ENCODE measurements around the gene DOK1. TPM values are rescaled to one million over a fixed set of nuclear protein-coding genes. Genes with fewer than 3 reads are reported as not detected.

DOK1 gene
- total RNA-seq, 4 donors from 2014 or later = 0.29 to 85.0 (median 13.8) TPM

DNA sequence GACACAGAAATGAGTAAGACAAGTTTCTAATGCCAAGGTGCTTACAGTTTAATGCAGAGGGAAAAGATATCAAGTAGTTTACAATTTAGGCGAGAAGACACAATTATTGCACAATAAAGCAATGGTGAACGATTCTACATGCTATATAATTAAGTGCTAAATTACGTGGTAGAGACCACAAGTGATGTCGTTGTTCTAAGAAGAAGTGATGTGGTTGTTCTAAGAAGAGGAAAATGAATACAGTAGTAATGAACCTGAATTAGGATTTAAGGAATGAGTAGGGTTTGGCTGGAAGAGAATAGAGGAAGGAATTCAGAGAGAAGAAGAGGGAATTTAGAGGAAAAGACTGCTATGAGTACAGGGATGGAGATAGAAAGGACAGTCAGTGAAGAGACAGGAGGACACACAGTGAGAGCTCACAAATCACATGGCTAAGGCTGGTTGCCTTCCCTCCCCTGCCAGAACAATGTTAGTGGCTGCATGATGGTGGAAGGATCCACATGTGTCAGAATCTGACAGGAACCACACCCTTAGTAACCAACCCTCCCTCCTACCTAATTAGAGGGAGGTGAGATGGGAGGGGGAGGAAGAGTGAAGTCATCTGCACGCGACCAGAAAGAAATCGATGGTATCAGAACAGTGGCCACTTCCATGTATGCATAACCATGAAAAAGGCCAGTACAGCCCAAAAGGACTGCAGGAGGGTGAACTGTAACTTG, 48.9 kb downstream of the DOK1 start:
- Histone ChIP-seq H3K9me3 (no peaks in the 10 kb centered on the region), H3K4me3 (no peak overlapping the region), H3K27me3 (no peaks in the 10 kb centered on the region), H3K36me3 (no peaks in the 10 kb centered on the region), H3K27ac (no peak overlapping the region), H3K4me1 (no peaks in the 10 kb centered on the region)
- TF ChIP-seq, protein P1, sequence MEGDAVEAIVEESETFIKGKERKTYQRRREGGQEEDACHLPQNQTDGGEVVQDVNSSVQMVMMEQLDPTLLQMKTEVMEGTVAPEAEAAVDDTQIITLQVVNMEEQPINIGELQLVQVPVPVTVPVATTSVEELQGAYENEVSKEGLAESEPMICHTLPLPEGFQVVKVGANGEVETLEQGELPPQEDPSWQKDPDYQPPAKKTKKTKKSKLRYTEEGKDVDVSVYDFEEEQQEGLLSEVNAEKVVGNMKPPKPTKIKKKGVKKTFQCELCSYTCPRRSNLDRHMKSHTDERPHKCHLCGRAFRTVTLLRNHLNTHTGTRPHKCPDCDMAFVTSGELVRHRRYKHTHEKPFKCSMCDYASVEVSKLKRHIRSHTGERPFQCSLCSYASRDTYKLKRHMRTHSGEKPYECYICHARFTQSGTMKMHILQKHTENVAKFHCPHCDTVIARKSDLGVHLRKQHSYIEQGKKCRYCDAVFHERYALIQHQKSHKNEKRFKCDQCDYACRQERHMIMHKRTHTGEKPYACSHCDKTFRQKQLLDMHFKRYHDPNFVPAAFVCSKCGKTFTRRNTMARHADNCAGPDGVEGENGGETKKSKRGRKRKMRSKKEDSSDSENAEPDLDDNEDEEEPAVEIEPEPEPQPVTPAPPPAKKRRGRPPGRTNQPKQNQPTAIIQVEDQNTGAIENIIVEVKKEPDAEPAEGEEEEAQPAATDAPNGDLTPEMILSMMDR (IDR thresholded peaks at IDR 0.05) = no peak
- no peak for TF ChIP-seq POLR2A (IDR thresholded peaks at IDR 0.05)
- DNase-seq = no peak
- intact Hi-C loops (cut with DNase I; ENCODE audit: low total_unique reads) = no loop called here

DNA sequence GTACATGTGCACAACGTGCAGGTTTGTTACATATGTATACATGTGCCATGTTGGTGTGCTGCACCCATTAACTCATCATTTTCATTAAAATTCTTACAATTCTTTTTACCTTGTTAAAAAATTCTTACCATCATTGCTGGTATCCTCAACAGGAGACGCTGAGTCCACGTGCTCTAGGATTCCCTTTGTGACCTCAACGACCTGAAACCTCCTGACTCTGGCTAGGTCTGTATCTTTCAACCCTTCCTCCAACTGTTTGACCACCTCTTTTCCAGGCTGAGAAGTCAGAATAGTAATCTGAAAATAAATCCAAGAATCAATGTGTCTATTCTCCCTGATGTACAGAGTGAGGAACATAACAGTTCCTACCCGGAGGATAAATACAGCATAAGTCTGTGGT, 52.4 kb downstream of the DOK1 start:
- Histone ChIP-seq H3K9me3 (no peaks in the 10 kb centered on the region), H3K27me3 (no peaks in the 10 kb centered on the region), H3K4me1 (no peaks in the 10 kb centered on the region), H3K4me3 (no peak overlapping the region), H3K36me3 (no peaks in the 10 kb centered on the region), H3K27ac (no peak overlapping the region)
- no peak for DNase-seq
- no peak for TF ChIP-seq POLR2A (IDR thresholded peaks at IDR 0.05)
- TF ChIP-seq, protein P1 (IDR thresholded peaks at IDR 0.05) = no peak
- intact Hi-C loops (cut with DNase I; ENCODE audit: low total_unique reads) = no loop called here

Other genes with a start within 250 kb of the DOK1 start
- 10 to 100 TPM in 1 of 4 donors, 1 to 10 TPM in 3; 2.1 to 15.1 (median 5.3) TPM for gene SLC4A5, start 211.3 kb upstream of the DOK1 start, total RNA-seq
- 100 to 1,000 TPM in 2 of 4 donors, 10 to 100 TPM in 2; 48.2 to 140 (median 95.0) TPM for gene DCTN1, start 174.4 kb upstream of the DOK1 start, total RNA-seq
- 1 to 10 TPM in 3 of 4 donors, not detected in 1; 2.1 to 5.7 (median 2.9) TPM for gene C2orf81, start 133.1 kb upstream of the DOK1 start, total RNA-seq
- gene WDR54, start 133.0 kb upstream of the DOK1 start, total RNA-seq = 10 to 100 TPM in 3 of 4 donors, not detected in 1; 12.3 to 19.7 (median 16.3) TPM
- gene RTKN, start 112.8 kb upstream of the DOK1 start, total RNA-seq = 10 to 100 TPM in 2 of 4 donors, 1 to 10 TPM in 2; 9.8 to 36.3 (median 12.0) TPM
- gene INO80B, start 99.6 kb upstream of the DOK1 start, total RNA-seq = 10 to 100 TPM; 28.5 to 63.3 (median 48.0) TPM
- 10 to 100 TPM; 25.4 to 74.2 (median 50.8) TPM for gene WBP1, start 96.3 kb upstream of the DOK1 start, total RNA-seq
- gene MOGS, start 89.3 kb upstream of the DOK1 start, total RNA-seq = 10 to 100 TPM; 20.2 to 56.2 (median 29.8) TPM
- 100 to 1,000 TPM in 1 of 4 donors, 10 to 100 TPM in 2, 1 to 10 TPM in 1; 8.8 to 101 (median 45.8) TPM for gene MRPL53, start 82.0 kb upstream of the DOK1 start, total RNA-seq
- gene CCDC142, start 71.7 kb upstream of the DOK1 start, total RNA-seq = 10 to 100 TPM; 10.9 to 42.8 (median 35.7) TPM
- gene TTC31, start 71.6 kb upstream of the DOK1 start, total RNA-seq = 10 to 100 TPM in 3 of 4 donors, 1 to 10 TPM in 1; 8.5 to 29.2 (median 17.5) TPM
- gene LBX2, start 55.1 kb upstream of the DOK1 start, total RNA-seq = 1 to 10 TPM in 1 of 4 donors, not detected in 3; 2.9 TPM
- 10 to 100 TPM in 2 of 4 donors, 1 to 10 TPM in 2; 2.9 to 11.3 (median 9.7) TPM for gene PCGF1, start 47.0 kb upstream of the DOK1 start, total RNA-seq
- gene TLX2, start 40.3 kb upstream of the DOK1 start, total RNA-seq = under 1 TPM in 1 of 4 donors, not detected in 3; 0.55 TPM
- gene DQX1, start 28.5 kb upstream of the DOK1 start, total RNA-seq = not detected
- gene AUP1, start 25.0 kb upstream of the DOK1 start, total RNA-seq = 10 to 100 TPM; 62.8 to 87.0 (median 70.7) TPM
- 10 to 100 TPM; 13.1 to 40.1 (median 33.9) TPM for gene HTRA2, start 24.8 kb upstream of the DOK1 start, total RNA-seq
- gene LOXL3, start 778 bp upstream of the DOK1 start, total RNA-seq = 10 to 100 TPM in 3 of 4 donors, 1 to 10 TPM in 1; 9.5 to 26.5 (median 17.5) TPM
- under 1 TPM in 2 of 4 donors, not detected in 2; 0.49 to 0.76 TPM for gene M1AP, start 93.6 kb downstream of the DOK1 start, total RNA-seq
- 10 to 100 TPM in 1 of 4 donors, 1 to 10 TPM in 3; 1.3 to 14.5 (median 4.8) TPM for gene SEMA4F, start 99.5 kb downstream of the DOK1 start, total RNA-seq

All from uterus (tissue), 4 donors.